MM.1S (cell line): Measurements from ENCODE around the gene ZSWIM4.

Source experiments
- DNase-seq: peaks from one replicate; pipeline ENCODE4 v3.0.0-alpha.2; 2015
- H2AFZ ChIP-seq: fragments of 300-600 bp; sonication (generic); 2 replicates; pipeline ENCODE4 v1.6.0; 2016; ENCODE audit warnings: antibody characterized with exemption, low read length
- H3F3A ChIP-seq: fragments of 300-600 bp; sonication (generic); 2 replicates; pipeline ENCODE4 v1.6.1; 2016; ENCODE audit warnings: mild to moderate bottlenecking, antibody characterized with exemption, low read length, moderate library complexity, mixed read lengths; ENCODE audit not compliant: insufficient read depth
- H3K27ac ChIP-seq: fragments of 300-600 bp; sonication (generic); 2 replicates; pipeline ENCODE4 v1.5.1; 2016; ENCODE audit warnings: mild to moderate bottlenecking, low read length
- H3K27me3 ChIP-seq: fragments of 300-600 bp; sonication (generic); replicated peaks from 2 replicates; pipeline ENCODE4 v1.6.0; 2016; ENCODE audit warnings: low read length; ENCODE audit not compliant: insufficient read depth
- H3K36me3 ChIP-seq: fragments of 300-600 bp; sonication (generic); replicated peaks from 2 replicates; pipeline ENCODE4 v1.6.1; 2016; ENCODE audit warnings: mild to moderate bottlenecking, low read length, mixed read lengths; ENCODE audit not compliant: insufficient read depth
- H3K4me1 ChIP-seq: fragments of 300-600 bp; sonication (generic); 2 replicates; pipeline ENCODE4 v1.6.1; 2016; ENCODE audit warnings: low read length, mixed read lengths
- H3K4me2 ChIP-seq: fragments of 300-600 bp; sonication (generic); 2 replicates; pipeline ENCODE4 v1.6.0; 2016; ENCODE audit warnings: low read depth, low read length
- H3K4me3 ChIP-seq: fragments of 300-600 bp; sonication (generic); 2 replicates; pipeline ENCODE4 v1.5.1; 2016; ENCODE audit warnings: low read length, mixed read lengths
- H3K79me2 ChIP-seq: fragments of 300-600 bp; sonication (generic); 2 replicates; pipeline ENCODE4 v1.6.1; 2016; ENCODE audit warnings: mixed run types, low read length, mixed read lengths
- H3K9ac ChIP-seq: fragments of 300-600 bp; sonication (generic); 2 replicates; pipeline ENCODE4 v1.6.1; 2016; ENCODE audit warnings: low read length, mixed read lengths
- H3K9me2 ChIP-seq: fragments of 300-600 bp; sonication (generic); replicated peaks from 2 replicates; pipeline ENCODE4 v1.6.1; 2016; ENCODE audit warnings: mild to moderate bottlenecking, low read length, mixed read lengths; ENCODE audit not compliant: insufficient read depth
- H3K9me3 ChIP-seq: fragments of 300-600 bp; sonication (generic); replicated peaks from 2 replicates; pipeline ENCODE4 v1.6.1; 2016; ENCODE audit warnings: mild to moderate bottlenecking, low read length, mixed read lengths; ENCODE audit not compliant: insufficient read depth
- H4K20me1 ChIP-seq: fragments of 300-600 bp; sonication (generic); 2 replicates; pipeline ENCODE4 v1.6.1; 2016; ENCODE audit warnings: mild to moderate bottlenecking, low read length, moderate library complexity, mixed read lengths; ENCODE audit not compliant: insufficient read depth
- EZH2 ChIP-seq: fragments of 300-600 bp; sonication (generic); optimal IDR thresholded peaks from 2 replicates; pipeline ENCODE3; 2017; ENCODE audit warnings: low read depth, mild to moderate bottlenecking, antibody characterized with exemption, low read length, mixed read lengths
- EZH2phosphoT487 ChIP-seq: fragments of 300-600 bp; sonication (generic); IDR thresholded peaks from 2 replicates; pipeline ENCODE4 v1.6.1; 2018; ENCODE audit warnings: antibody characterized with exemption, low read length
- TF ChIP-seq, protein P1 (sequence below): fragments of 300-600 bp; sonication (generic); IDR thresholded peaks from 2 replicates; pipeline ENCODE4 v1.5.1; 2016; ENCODE audit warnings: antibody characterized with exemption, low read length, mixed read lengths

The ZSWIM4 gene

DNA sequence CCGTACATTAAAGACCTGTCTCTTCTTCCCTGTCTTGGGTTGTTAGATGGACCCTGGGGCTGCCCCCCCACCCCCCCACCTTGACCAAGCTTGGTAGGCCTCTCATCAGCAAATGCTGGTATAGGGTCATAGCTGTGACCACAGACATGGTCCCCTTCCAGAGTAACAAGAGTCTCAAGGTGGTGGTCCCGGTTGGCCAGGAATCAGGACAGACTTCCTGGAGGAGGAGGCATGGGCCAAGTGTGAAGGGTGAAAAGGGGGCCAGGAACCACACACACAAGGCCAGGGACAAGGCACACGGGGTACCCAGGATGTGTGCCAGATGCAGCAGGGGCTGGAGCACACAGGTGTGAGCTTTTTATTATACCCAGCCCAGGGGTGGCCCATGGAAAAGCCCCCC is 32.0 kb upstream of the ZSWIM4 start:
- no peak overlapping the region for H3K9ac ChIP-seq
- no peak overlapping the region for H3K4me3 ChIP-seq
- H3K79me2 ChIP-seq, result peaks cover 11% of the 10 kb centered on the region
- no peak for DNase-seq
- H2AFZ ChIP-seq, result no peak overlapping the region
- H4K20me1 ChIP-seq, result no peaks in the 10 kb centered on the region
- no peak overlapping the region; the same call in 1 of the 2 replicates for H3K4me2 ChIP-seq
- no peaks in the 10 kb centered on the region for H3K9me3 ChIP-seq
- H3K36me3 ChIP-seq, result no peaks in the 10 kb centered on the region
- H3K9me2 ChIP-seq, result no peaks in the 10 kb centered on the region
- no peak overlapping the region for H3K27ac ChIP-seq
- 0 out of 2 replicates have a peak, but pooled peaks cover 6% of the 10 kb centered on the region for H3K4me1 ChIP-seq
- H3K27me3 ChIP-seq, result no peaks in the 10 kb centered on the region
- no peaks in the 10 kb centered on the region for H3F3A ChIP-seq
- TF ChIP-seq, protein P1, sequence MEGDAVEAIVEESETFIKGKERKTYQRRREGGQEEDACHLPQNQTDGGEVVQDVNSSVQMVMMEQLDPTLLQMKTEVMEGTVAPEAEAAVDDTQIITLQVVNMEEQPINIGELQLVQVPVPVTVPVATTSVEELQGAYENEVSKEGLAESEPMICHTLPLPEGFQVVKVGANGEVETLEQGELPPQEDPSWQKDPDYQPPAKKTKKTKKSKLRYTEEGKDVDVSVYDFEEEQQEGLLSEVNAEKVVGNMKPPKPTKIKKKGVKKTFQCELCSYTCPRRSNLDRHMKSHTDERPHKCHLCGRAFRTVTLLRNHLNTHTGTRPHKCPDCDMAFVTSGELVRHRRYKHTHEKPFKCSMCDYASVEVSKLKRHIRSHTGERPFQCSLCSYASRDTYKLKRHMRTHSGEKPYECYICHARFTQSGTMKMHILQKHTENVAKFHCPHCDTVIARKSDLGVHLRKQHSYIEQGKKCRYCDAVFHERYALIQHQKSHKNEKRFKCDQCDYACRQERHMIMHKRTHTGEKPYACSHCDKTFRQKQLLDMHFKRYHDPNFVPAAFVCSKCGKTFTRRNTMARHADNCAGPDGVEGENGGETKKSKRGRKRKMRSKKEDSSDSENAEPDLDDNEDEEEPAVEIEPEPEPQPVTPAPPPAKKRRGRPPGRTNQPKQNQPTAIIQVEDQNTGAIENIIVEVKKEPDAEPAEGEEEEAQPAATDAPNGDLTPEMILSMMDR, result no peak
- TF ChIP-seq EZH2, result no peak
- TF ChIP-seq EZH2phosphoT487, result no peak

DNA sequence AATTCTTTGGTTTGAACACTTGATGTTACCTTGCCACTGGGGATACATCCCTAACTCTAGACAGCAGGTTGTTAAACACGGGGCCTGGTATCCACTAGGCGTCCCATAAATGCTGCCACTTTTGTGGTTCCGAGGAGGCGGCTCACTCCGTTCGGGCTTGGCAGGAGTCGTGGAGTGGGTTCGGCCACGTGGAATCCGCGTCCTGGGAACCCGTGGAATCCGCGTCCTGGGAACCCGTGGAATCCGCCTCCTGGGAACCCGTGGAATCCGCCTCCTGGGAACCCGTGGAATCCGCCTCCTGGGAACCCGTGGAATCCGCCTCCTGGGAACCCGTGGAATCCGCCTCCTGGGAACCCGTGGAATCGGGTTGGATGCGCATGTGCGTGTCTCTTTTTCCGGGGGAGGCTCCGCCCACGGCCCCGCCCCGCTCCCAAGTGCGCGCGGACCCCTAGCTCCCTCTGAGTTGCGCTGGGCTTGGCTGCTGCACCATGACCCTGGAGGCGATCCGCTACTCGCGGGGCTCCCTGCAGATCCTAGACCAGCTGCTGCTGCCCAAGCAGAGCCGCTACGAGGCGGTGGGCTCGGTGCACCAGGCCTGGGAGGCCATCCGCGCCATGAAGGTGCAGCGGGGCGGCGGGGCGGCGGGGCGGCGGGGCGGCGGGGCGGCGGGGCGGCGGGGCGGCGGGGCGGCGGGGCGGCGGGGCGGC is 31.0 kb upstream of the ZSWIM4 start, which contains the start of gene MRI1:
MRI1 (plus strand) TSS at position 422 of the 707 bp plus-strand sequence; CDS start at position 489, 67 bp downstream.
- no peaks in the 10 kb centered on the region for H3K27me3 ChIP-seq
- peaks cover 11% of the 10 kb centered on the region for H3K79me2 ChIP-seq
- peak within 1 kb of the TSS; percentile 92 for H3K4me2 ChIP-seq
- H2AFZ ChIP-seq, result peak within 1 kb of the TSS; percentile 83
- no peaks in the 10 kb centered on the region for H3F3A ChIP-seq
- no peak within 1 kb of the TSS for H3K27ac ChIP-seq
- H3K4me3 ChIP-seq, result peak within 1 kb of the TSS; percentile 91
- TF ChIP-seq EZH2phosphoT487, result no peak
- 0 out of 2 replicates have a peak, but pooled peaks cover 6% of the 10 kb centered on the region for H3K4me1 ChIP-seq
- no peaks in the 10 kb centered on the region for H3K36me3 ChIP-seq
- H3K9ac ChIP-seq, result peak within 1 kb of the TSS; percentile 68; the same call in 1 of the 2 replicates
- no peaks in the 10 kb centered on the region for H4K20me1 ChIP-seq
- DNase-seq, result peak; percentile 66
- no peaks in the 10 kb centered on the region for H3K9me2 ChIP-seq
- no peaks in the 10 kb centered on the region for H3K9me3 ChIP-seq

DNA sequence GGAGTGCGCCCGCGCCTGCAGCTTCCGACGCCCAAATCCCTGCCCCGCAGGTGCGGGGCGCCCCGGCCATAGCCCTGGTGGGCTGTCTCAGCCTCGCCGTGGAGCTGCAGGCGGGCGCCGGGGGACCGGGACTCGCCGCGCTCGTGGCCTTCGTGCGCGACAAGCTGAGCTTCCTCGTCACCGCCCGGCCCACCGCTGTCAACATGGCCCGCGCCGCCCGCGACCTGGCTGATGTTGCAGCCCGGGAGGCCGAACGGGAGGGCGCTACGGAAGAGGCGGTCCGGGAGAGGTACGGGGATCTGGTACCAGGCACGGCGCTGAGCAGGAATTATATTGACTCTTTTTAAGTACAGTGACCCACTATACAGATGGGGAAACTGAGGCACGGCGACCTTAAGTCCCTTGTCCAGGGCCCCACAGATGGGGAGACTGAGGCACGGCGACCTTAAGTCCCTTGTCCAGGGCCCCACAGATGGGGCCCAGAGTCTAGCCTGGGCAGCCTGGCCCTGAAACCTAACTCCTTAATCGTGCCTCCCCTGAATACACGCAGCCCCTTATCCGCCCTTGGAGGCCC is 30.3 kb upstream of the ZSWIM4 start:
- TF ChIP-seq EZH2phosphoT487 (no peak), EZH2 (no peak)
- TF ChIP-seq, protein P1, result no peak
- no peaks in the 10 kb centered on the region for H3K27me3 ChIP-seq
- H3K36me3 ChIP-seq, result no peaks in the 10 kb centered on the region
- H3K9ac ChIP-seq, result peak overlapping the region; percentile 55; the same call in 1 of the 2 replicates
- DNase-seq, result no peak
- H3K4me1 ChIP-seq, result 0 out of 2 replicates have a peak, but pooled peaks cover 6% of the 10 kb centered on the region
- peak overlapping the region; percentile 83 for H3K4me2 ChIP-seq
- no peaks in the 10 kb centered on the region for H3K9me2 ChIP-seq
- peak overlapping the region; percentile 83 for H3K4me3 ChIP-seq
- H4K20me1 ChIP-seq, result no peaks in the 10 kb centered on the region
- H3K9me3 ChIP-seq, result no peaks in the 10 kb centered on the region
- no peak overlapping the region for H3K27ac ChIP-seq
- no peaks in the 10 kb centered on the region for H3F3A ChIP-seq
- H2AFZ ChIP-seq, result peak overlapping the region; percentile 83
- H3K79me2 ChIP-seq, result peaks cover 11% of the 10 kb centered on the region
